Hematopoietic multipotent progenitor cell treated with erythropoietin and hydrocortisone succinate and interleukin-3 and kit ligand, for 15 days (in vitro differentiated cells): ENCODE measurements around the gene CASP12.

ENCODE experiments used
- DNase-seq: peaks from one replicate; pipeline ENCODE4 v3.0.0-alpha.2; 2015; ENCODE audit warnings: low spot score

The CASP12 gene

GRCh38 chr11:104836691-104837090, 61.6 kb downstream of the CASP12 start:
- no peak for DNase-seq
